Naive B cell (primary cell): Measurements from ENCODE around the gene PCDHGA9. TPM values are rescaled to one million over a fixed set of nuclear protein-coding genes. Genes with fewer than 3 reads are reported as not detected.
A peak's percentile ranks its signal among the peaks of the same experiment; 100 is the strongest.
"Not testable (repeated sequence)": the region's sequence is repeated elsewhere in the genome, so short reads cannot be mapped to it uniquely, and the experiment has no call there.

Source experiments
- ATAC-seq, 2 donors: fragments of 150-1000 bp; cut with Tn5 transposase; 2 replicates each; pipeline ENCODE4 v1.10.0; 2021; ENCODE audit warnings: low read depth in 2 of 2, mild to moderate bottlenecking in 2 of 2, moderate library complexity in 2 of 2
- DNase-seq: peaks from one replicate; pipeline ENCODE4 v3.0.0; 2022
- H3K27ac Mint-ChIP-seq, 6 donors: one replicate each; pipeline ENCODE4 v1.8.0; 2020 to 2022; ENCODE audit warnings: mild to moderate bottlenecking in 6 of 6, mixed read lengths in 6 of 6, moderate library complexity in 5 of 6, inconsistent platforms in 2 of 6
- H3K27me3 Mint-ChIP-seq, 3 donors: one replicate each; pipeline ENCODE4 v1.8.0; 2021 to 2022; ENCODE audit warnings: mixed read lengths in 3 of 3, mild to moderate bottlenecking in 1 of 3
- H3K36me3 Mint-ChIP-seq, 2 donors: one replicate each; pipeline ENCODE4 v1.8.0; 2020 to 2022; ENCODE audit warnings: mixed read lengths in 2 of 2, inconsistent platforms in 1 of 2, mild to moderate bottlenecking in 1 of 2
- H3K4me1 Mint-ChIP-seq, 3 donors: one replicate each; pipeline ENCODE4 v1.8.0; 2020 to 2022; ENCODE audit warnings: mixed read lengths in 3 of 3, inconsistent platforms in 1 of 3, mild to moderate bottlenecking in 1 of 3, moderate library complexity in 1 of 3
- H3K4me3 Mint-ChIP-seq, 8 donors: one replicate each; pipeline ENCODE4 v1.8.0; 2020 to 2022; ENCODE audit warnings: mild to moderate bottlenecking in 8 of 8, mixed read lengths in 8 of 8, moderate library complexity in 8 of 8, inconsistent platforms in 2 of 8
- H3K9me3 Mint-ChIP-seq, 7 donors: one replicate each; pipeline ENCODE4 v1.8.0; 2020 to 2022; ENCODE audit warnings: mixed read lengths in 7 of 7, mild to moderate bottlenecking in 5 of 7, inconsistent platforms in 2 of 7, moderate library complexity in 1 of 7
- polyA plus RNA-seq, 6 donors: library from polyadenylated mRNA; unstranded; fragments of 300-500 nt; fragmentation: Illumina TruSeq; gene quantifications; one replicate each; pipeline ENCODE4 v1.2.3, GENCODE V29; 2021; ENCODE audit warnings: low read depth in 6 of 6

PCDHGA9 gene
- polyA plus RNA-seq, 6 donors from 2014 or later: 0.25 TPM; not detected in 5

DNA sequence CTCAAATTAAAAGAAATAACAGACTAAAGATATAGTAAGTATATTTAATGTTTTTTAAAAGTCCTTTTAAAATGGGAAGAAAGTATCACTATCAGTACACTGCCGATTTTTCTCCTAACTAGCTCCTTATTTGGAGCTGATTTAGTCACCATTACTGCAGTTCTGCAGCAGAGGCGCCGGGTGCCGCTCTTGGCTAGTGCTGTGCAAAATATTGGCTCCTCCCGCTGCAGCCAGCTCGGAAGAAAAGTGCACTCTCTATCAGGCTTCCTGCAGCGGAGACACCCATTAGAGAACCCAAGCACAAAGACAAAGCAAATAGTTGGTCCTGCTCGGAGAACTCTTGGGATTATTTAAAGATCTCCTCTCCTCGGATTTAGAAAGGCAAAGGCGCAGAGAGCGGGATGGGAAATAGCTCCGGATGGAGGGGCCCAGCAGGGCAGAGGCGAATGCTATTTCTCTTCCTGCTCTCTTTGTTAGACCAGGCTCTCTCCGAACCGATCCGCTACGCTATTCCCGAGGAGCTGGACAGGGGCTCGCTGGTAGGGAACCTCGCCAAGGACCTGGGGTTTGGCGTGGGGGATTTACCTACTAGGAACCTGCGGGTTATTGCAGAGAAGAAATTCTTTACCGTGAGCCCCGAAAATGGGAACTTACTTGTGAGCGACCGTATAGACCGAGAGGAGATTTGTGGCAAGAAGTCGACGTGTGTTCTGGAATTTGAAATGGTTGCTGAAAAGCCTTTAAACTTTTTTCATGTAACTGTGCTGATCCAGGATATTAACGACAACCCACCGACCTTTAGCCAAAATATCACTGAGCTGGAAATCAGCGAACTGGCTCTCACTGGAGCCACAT lies 32.4 kb upstream of the PCDHGA9 start, which contains the start of gene PCDHGB3:
Gene PCDHGB3, plus strand, starts transcription at position 249 of the 855 bp plus-strand sequence. Its CDS starts 153 bp downstream, at position 402.
- Mint-ChIP-seq H3K27ac (peak within 1 kb of the TSS in 2 of 6 donors; percentile 18 to 32), H3K4me3 (peak within 1 kb of the TSS; percentile 44 to 85 (median 78)), H3K4me1 (peaks cover 4 to 6% (median 6%) of the 10 kb centered on the region in 3 donors), H3K27me3 (peaks cover 54 to 79% (median 67%) of the 10 kb centered on the region in 3 donors), H3K36me3 (peaks cover 4 to 37% of the 10 kb centered on the region in 2 donors), H3K9me3 (peaks cover 14 to 61% (median 44%) of the 10 kb centered on the region in 7 donors)
- DNase-seq (no peak), ATAC-seq (peak; percentile 56 to 70)

DNA sequence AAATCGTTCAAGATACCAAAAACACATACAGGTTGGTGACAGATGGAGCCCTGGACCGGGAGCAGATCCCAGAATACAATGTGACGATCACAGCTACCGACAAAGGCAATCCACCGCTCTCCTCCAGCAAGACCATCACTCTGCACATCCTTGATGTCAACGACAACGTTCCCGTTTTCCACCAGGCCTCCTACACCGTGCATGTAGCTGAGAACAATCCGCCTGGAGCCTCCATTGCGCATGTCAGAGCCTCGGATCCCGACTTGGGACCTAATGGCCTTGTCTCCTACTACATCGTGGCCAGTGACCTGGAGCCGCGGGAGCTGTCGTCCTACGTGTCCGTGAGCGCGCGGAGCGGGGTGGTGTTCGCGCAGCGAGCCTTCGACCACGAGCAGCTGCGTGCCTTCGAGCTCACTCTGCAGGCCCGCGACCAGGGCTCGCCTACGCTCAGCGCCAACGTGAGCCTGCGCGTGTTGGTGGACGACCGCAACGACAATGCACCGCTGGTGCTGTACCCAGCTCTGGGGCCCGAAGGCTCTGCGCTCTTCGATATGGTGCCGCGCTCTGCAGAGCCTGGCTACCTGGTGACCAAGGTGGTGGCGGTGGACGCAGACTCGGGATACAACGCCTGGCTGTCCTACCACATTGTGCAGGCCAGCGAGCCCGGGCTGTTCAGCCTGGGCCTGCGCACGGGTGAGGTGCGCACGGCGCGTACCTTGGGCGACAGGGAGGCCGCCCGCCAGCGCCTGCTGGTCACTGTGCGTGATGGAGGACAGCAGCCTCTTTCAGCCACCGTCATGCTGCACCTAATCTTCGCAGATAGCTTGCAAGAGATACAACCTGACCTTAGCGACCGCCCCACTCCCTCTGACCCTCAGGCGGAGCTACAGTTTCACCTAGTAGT lies 30.8 kb upstream of the PCDHGA9 start:
- Mint-ChIP-seq H3K36me3 (peaks cover 8 to 30% of the 10 kb centered on the region in 2 donors), H3K9me3 (peaks cover 8 to 58% (median 45%) of the 10 kb centered on the region in 7 donors), H3K27ac (peak overlapping the region in 1 of 6 donors; percentile 47), H3K4me1 (peaks cover 4 to 6% (median 6%) of the 10 kb centered on the region in 3 donors), H3K4me3 (peak overlapping the region in 1 of 8 donors; percentile 59), H3K27me3 (peaks cover 47 to 76% (median 53%) of the 10 kb centered on the region in 3 donors)
- ATAC-seq (no peak), DNase-seq (no peak)

DNA sequence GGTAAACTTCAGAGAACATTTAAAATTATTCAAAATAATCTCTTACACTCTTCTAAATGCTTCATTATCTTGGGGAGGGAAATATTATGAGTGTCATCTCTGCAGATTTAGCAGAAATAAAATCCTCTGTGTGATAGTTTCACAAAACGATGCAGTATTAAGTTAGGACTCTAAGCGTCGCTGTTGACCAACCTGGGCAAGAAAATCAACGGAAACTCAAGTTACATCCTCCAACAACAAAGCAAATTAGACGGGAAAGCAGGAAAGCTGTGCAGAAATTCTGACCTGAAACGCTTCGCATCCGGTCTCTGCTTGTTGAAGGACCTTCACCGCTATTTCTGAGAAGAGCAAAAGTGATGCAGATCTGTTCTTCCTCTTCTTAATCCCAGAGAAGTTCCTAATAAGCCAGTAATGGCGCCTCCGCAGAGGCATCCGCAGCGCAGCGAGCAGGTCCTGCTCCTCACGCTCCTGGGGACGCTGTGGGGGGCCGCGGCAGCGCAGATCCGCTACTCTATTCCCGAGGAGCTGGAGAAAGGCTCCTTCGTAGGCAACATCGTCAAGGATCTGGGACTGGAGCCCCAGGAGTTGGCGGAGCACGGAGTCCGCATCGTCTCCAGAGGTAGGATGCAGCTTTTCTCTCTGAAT lies 28.8 kb upstream of the PCDHGA9 start, which contains the start of gene PCDHGA6:
Gene PCDHGA6, plus strand, starts transcription at position 219 of the 645 bp plus-strand sequence. Its CDS starts 193 bp downstream, at position 412.
- no peak for DNase-seq
- peaks cover 8 to 67% (median 45%) of the 10 kb centered on the region in 7 donors for H3K9me3 Mint-ChIP-seq
- peak within 1 kb of the TSS in 5 of 8 donors; percentile 5 to 57 (median 29) for H3K4me3 Mint-ChIP-seq
- no peak for ATAC-seq
- peaks cover 4 to 6% (median 6%) of the 10 kb centered on the region in 3 donors for H3K4me1 Mint-ChIP-seq
- H3K36me3 Mint-ChIP-seq: peaks cover 8 to 30% of the 10 kb centered on the region in 2 donors
- peak within 1 kb of the TSS in 1 of 6 donors; percentile 30 for H3K27ac Mint-ChIP-seq
- H3K27me3 Mint-ChIP-seq: peaks cover 44 to 66% (median 44%) of the 10 kb centered on the region in 3 donors

DNA sequence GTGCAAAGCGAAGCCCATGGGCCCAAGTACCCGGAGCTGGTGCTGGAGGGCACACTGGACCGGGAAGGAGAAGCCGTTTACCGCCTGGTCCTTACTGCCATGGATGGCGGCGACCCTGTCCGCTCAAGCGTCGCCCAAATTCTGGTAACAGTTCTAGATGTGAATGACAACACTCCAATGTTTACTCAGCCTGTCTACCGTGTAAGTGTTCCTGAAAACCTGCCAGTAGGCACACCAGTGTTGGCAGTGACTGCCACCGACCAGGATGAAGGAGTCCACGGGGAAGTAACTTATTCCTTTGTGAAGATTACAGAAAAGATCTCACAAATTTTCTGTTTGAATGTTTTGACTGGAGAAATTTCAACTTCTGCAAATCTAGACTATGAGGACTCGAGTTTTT lies 28.0 kb upstream of the PCDHGA9 start:
- peaks cover 8 to 64% (median 45%) of the 10 kb centered on the region in 7 donors for H3K9me3 Mint-ChIP-seq
- no peak for ATAC-seq
- H3K27me3 Mint-ChIP-seq: peaks cover 39 to 69% (median 41%) of the 10 kb centered on the region in 3 donors

DNA sequence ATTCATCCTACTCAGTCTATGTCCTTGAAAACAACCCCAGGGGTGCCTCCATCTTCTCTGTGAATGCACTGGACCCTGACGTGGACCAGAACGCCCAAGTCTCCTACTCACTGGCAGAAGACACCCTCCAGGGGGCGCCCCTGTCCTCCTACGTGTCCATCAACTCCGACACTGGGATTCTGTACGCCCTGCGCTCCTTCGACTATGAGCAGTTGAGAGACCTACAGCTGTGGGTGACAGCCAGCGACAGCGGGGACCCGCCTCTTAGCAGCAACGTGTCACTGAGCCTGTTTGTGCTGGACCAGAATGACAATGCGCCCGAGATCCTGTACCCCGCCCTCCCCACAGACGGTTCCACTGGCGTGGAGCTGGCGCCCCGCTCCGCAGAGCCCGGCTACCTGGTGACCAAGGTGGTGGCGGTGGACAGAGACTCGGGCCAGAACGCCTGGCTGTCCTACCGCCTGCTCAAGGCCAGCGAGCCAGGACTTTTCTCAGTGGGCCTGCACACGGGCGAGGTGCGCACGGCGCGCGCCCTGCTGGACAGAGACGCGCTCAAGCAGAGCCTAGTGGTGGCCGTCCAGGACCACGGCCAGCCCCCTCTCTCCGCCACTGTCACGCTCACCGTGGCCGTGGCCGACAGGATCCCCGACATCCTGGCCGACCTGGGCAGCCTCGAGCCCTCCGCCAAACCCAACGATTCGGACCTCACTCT lies 27.0 kb upstream of the PCDHGA9 start:
- not testable (repeated sequence) for H3K4me3 Mint-ChIP-seq, H3K4me1 Mint-ChIP-seq, DNase-seq, ATAC-seq
- peaks cover 8 to 22% of the 10 kb centered on the region in 2 donors for H3K36me3 Mint-ChIP-seq
- H3K9me3 Mint-ChIP-seq: peaks cover 8 to 67% (median 40%) of the 10 kb centered on the region in 7 donors
- peaks cover 29 to 68% (median 38%) of the 10 kb centered on the region in 3 donors for H3K27me3 Mint-ChIP-seq
- H3K27ac Mint-ChIP-seq: peak overlapping the region in 2 of 6 donors; percentile 24 to 65

More for the DNA sequence above, 28.0 kb upstream of the PCDHGA9 start:
- Mint-ChIP-seq H3K36me3 (peaks cover 8 to 30% of the 10 kb centered on the region in 2 donors), H3K4me1 (peaks cover 4 to 6% (median 6%) of the 10 kb centered on the region in 3 donors), H3K4me3 (no peak overlapping the region), H3K27ac (peak overlapping the region in 1 of 6 donors; percentile 30)
- no peak for DNase-seq

GRCh38 chr5:141382469-141383294 lies 19.9 kb upstream of the PCDHGA9 start, which contains the start of gene PCDHGA7:
PCDHGA7 (plus strand) TSS chr5:141382742; CDS start chr5:141382900, 158 bp downstream.
- peaks cover 0 to 6% (median 2%) of the 10 kb centered on the region in 3 donors for H3K4me1 Mint-ChIP-seq
- H3K9me3 Mint-ChIP-seq: peaks cover 0 to 68% (median 35%) of the 10 kb centered on the region in 7 donors
- H3K27me3 Mint-ChIP-seq: peaks cover 52 to 67% (median 57%) of the 10 kb centered on the region in 3 donors

GRCh38 chr5:141383345-141383744 lies 19.2 kb upstream of the PCDHGA9 start:
- peaks cover 0 to 6% (median 2%) of the 10 kb centered on the region in 3 donors for H3K4me1 Mint-ChIP-seq
- peaks cover 0 to 66% (median 37%) of the 10 kb centered on the region in 7 donors for H3K9me3 Mint-ChIP-seq
- peaks cover 7 to 11% of the 10 kb centered on the region in 2 donors for H3K36me3 Mint-ChIP-seq
- peak overlapping the region in 5 of 8 donors; percentile 18 to 65 (median 42) for H3K4me3 Mint-ChIP-seq
- peak overlapping the region in 1 of 6 donors; percentile 63 for H3K27ac Mint-ChIP-seq
- DNase-seq (no peak), ATAC-seq (no peak)
- H3K27me3 Mint-ChIP-seq: peaks cover 55 to 69% (median 59%) of the 10 kb centered on the region in 3 donors

More at GRCh38 chr5:141382469-141383294, 19.9 kb upstream of the PCDHGA9 start, which contains the start of gene PCDHGA7:
- DNase-seq (no peak), ATAC-seq (peak in 1 of 2 donors; percentile 28)
- H3K27ac Mint-ChIP-seq: peak within 1 kb of the TSS in 3 of 6 donors; percentile 37 to 86 (median 63)
- H3K36me3 Mint-ChIP-seq: peaks cover 6 to 9% of the 10 kb centered on the region in 2 donors
- peak within 1 kb of the TSS; percentile 18 to 87 (median 64) for H3K4me3 Mint-ChIP-seq

DNA sequence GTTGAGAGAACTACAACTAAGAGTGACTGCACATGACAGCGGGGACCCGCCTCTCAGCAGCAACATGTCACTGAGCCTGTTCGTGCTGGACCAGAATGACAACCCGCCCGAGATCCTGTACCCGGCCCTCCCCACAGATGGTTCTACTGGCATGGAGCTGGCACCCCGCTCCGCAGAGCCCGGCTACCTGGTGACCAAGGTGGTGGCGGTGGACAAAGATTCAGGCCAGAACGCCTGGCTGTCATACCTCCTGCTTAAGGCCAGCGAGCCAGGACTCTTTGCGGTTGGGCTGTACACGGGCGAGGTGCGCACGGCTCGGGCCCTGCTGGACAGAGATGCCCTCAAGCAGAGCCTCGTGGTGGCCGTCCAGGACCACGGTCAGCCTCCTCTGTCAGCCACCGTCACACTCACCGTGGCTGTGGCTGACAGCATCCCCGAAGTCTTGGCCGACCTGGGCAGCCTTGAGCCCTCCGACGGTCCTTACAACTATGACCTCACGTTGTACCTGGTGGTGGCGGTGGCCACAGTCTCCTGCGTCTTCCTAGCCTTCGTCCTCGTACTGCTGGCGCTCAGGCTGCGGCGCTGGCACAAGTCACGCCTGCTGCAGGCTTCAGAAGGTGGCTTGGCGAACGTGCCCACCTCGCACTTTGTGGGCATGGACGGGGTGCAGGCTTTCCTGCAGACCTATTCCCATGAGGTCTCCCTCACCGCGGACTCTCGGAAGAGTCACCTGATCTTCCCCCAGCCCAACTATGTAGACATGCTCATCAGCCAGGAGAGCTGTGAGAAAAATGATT lies 17.9 kb upstream of the PCDHGA9 start:
- H3K4me3 Mint-ChIP-seq: no peak overlapping the region
- H3K27ac Mint-ChIP-seq: peak overlapping the region in 1 of 6 donors; percentile 44
- no peak for DNase-seq
- H3K36me3 Mint-ChIP-seq: peaks cover 15 to 20% of the 10 kb centered on the region in 2 donors
- H3K4me1 Mint-ChIP-seq: peaks cover 0 to 6% (median 2%) of the 10 kb centered on the region in 3 donors
- peaks cover under 1 to 79% (median 42%) of the 10 kb centered on the region in 7 donors for H3K9me3 Mint-ChIP-seq
- peaks cover 57 to 73% (median 72%) of the 10 kb centered on the region in 3 donors for H3K27me3 Mint-ChIP-seq
- ATAC-seq: no peak

- H3K36me3 Mint-ChIP-seq: peaks cover 20 to 27% of the 10 kb centered on the region in 2 donors
- peaks cover 4 to 82% (median 43%) of the 10 kb centered on the region in 7 donors for H3K9me3 Mint-ChIP-seq
- not testable (repeated sequence) for DNase-seq, H3K4me1 Mint-ChIP-seq, ATAC-seq, H3K27ac Mint-ChIP-seq
- H3K27me3 Mint-ChIP-seq: peaks cover 65 to 79% (median 79%) of the 10 kb centered on the region in 3 donors
- peak within 1 kb of the TSS in 7 of 8 donors; percentile 29 to 77 (median 51) for H3K4me3 Mint-ChIP-seq
These were observed 14.8 kb upstream of the PCDHGA9 start, which contains the start of gene PCDHGB4 for GRCh38 chr5:141387557-141388311. PCDHGB4 (plus strand) TSS chr5:141387698; CDS start chr5:141387885, 187 bp downstream.
